Measurements from ENCODE around the gene AK9. TPM values are rescaled to one million over a fixed set of nuclear protein-coding genes. Genes with fewer than 3 reads are reported as not detected.
A peak's percentile ranks its signal among the peaks of the same experiment; 100 is the strongest.

Gene AK9
- total RNA-seq, 5 donors from 2014 or later (not counting 1 experiment from before 2014, with no cell fraction given) = 7.9 to 12.6 (median 10.2) TPM

DNA sequence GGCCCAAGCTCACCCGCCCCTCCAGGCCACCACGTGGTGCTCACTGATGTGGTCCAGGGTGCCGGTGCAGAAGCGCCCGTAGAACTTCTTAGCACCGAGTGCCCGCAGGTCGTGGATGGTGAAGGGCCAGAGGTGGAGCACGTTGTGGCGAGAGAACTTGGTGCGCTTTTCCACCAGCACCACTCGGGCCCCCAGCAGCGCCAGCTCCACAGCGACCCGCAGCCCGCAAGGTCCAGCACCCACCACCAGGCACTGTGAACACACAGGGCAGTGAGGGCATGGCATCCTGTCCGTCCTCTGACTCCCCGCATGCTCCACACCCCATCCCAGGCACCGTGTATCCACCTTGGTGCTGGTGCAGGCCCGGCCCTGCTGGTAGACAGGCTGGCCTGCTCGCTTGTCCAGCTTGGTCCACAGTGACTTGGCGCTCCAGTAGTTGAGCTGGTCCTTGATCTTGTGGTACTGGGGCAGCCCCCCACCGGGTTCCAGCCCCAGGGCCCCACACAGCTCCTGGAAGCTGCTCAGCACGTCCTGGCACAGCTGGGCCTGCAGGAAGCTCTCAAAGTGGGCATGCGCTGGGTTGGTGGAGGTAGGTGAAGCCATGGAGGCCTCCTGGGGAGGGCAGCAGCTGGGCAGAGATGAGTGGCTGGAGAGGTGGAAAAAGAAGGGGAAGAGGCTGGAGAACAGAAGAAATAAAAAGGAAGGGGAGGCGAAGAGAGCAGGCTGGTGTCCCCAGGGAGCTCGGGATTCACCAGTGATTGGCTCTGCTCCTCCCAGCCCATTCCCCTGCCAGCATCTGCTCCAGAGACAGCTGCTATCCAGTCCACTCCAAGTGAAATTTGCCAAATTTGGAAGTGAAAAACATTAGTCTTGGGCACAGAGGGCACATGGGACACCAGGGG lies 237.2 kb downstream of the AK9 start:
- H3K27ac ChIP-seq (ENCODE audit: low read length) = peak overlapping the region; percentile 98
- Mint-ChIP-seq H3K4me3 (peak overlapping the region; percentile 95 to 98 (median 97)), H3K4me1 (peaks cover 65 to 76% (median 66%) of the 10 kb centered on the region in 3 donors), H3K27ac (peak overlapping the region; percentile 94 to 95), H3K36me3 (peaks cover 12% of the 10 kb centered on the region), H3K27me3 (no peaks in the 10 kb centered on the region), H3K9me3 (no peaks in the 10 kb centered on the region)
- WGBS (ENCODE audit: insufficient coverage) = 86% methylated on average over 21 of the region's 27 CpGs
- no peak for ATAC-seq (replicated peaks in 1 of 4)
- H3K36me3 ChIP-seq (ENCODE audit: control insufficient read depth in 2 of 2, extremely low read depth in 1 of 2, insufficient read depth in 1 of 2, low read length in 1 of 2) = peaks cover 0 to 26% of the 10 kb centered on the region in 2 donors
- peaks cover 24 to 83% of the 10 kb centered on the region in 2 experiments for H3K4me1 ChIP-seq (ENCODE audit: control insufficient read depth in 1 of 2, extremely low read depth in 1 of 2, insufficient read depth in 2 of 2, low read length in 2 of 2)
- H3K27me3 ChIP-seq (replicated peaks in 1 of 2; ENCODE audit: control insufficient read depth in 2 of 2, extremely low read depth in 1 of 2, insufficient read depth in 2 of 2, low read length in 1 of 2) = no peaks in the 10 kb centered on the region
- H3K9me3 ChIP-seq = no peaks in the 10 kb centered on the region
- POLR2A ChIA-PET = interaction anchor here (0.7 to 1.9 kb wide), 5 partner anchors 9 to 15 kb away, joined by 3 to 6 read pairs (median 3); partner anchors contain the start of genes PPIL6 (in 1 of the 2) and SMPD2 (in 1 of the 2)
- CTCF ChIA-PET = interaction anchor here (0.5 to 1.4 kb wide), 5 partner anchors 13 to 588 kb away, joined by 3 to 4 read pairs (median 3); partner anchors contain the start of gene SMPD2 (in 1 of the 2)
- peak overlapping the region; percentile 80 to 97 for H3K4me3 ChIP-seq (ENCODE audit: control insufficient read depth in 1 of 2, extremely low read depth in 1 of 2, low read length in 1 of 2)
- DNase-seq = no peak

GRCh38 chr6:109453156-109453555 lies 237.8 kb downstream of the AK9 start:
- H3K9me3 ChIP-seq = no peaks in the 10 kb centered on the region
- H3K4me1 ChIP-seq (ENCODE audit: control insufficient read depth in 1 of 2, extremely low read depth in 1 of 2, insufficient read depth in 2 of 2, low read length in 2 of 2) = peaks cover 18 to 82% of the 10 kb centered on the region in 2 experiments
- Mint-ChIP-seq H3K36me3 (peaks cover 12% of the 10 kb centered on the region), H3K27ac (peak overlapping the region; percentile 57 to 94), H3K9me3 (no peaks in the 10 kb centered on the region), H3K27me3 (no peaks in the 10 kb centered on the region), H3K4me3 (peak overlapping the region in 1 of 3 donors; percentile 98), H3K4me1 (peaks cover 62 to 75% (median 66%) of the 10 kb centered on the region in 3 donors)
- ChIA-PET POLR2A (interaction anchor here (0.9 to 1.9 kb wide), 4 partner anchors 8 to 12 kb away, joined by 3 to 6 read pairs (median 3); partner anchors contain the start of genes PPIL6 (in 1 of the 2) and SMPD2 (in 1 of the 2)), CTCF (interaction anchor here in 1 of 2 donors (1.4 kb wide), 1 partner anchor 70 kb away, joined by 4 read pairs; no protein-coding TSS in a partner anchor)
- H3K4me3 ChIP-seq (ENCODE audit: control insufficient read depth in 1 of 2, extremely low read depth in 1 of 2, low read length in 1 of 2) = no peak overlapping the region
- H3K27me3 ChIP-seq (replicated peaks in 1 of 2; ENCODE audit: control insufficient read depth in 2 of 2, extremely low read depth in 1 of 2, insufficient read depth in 2 of 2, low read length in 1 of 2) = no peaks in the 10 kb centered on the region
- WGBS (ENCODE audit: insufficient coverage) = 100% methylated on average over 2 of the region's 2 CpGs
- ATAC-seq (replicated peaks in 1 of 4) (no peak), DNase-seq (no peak)
- no peak overlapping the region for H3K27ac ChIP-seq (ENCODE audit: low read length)
- H3K36me3 ChIP-seq (ENCODE audit: control insufficient read depth in 2 of 2, extremely low read depth in 1 of 2, insufficient read depth in 1 of 2, low read length in 1 of 2) = peaks cover 0 to 32% of the 10 kb centered on the region in 2 donors

DNA sequence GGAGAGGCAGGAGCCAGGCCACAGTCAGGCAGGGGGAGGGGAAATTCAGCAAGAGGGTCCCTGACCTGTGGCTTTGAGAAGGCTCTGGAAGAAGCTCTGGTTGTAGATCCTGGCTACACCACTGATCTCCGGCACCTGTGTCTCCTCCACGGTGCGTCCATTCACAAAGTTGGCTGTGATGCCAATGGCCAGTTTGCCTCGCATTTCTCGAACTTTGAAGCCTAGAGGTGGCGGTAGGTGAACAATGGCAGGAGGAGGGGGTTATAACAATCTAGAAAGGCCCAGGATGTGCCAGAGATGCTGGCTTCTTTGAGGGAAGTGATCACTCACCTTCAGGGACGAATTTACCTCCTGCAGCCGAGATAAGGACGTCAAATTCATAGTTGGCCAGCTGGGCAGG lies 238.8 kb downstream of the AK9 start:
- DNase-seq = no peak
- Histone ChIP-seq H3K4me3 (ENCODE audit: control insufficient read depth in 1 of 2, extremely low read depth in 1 of 2, low read length in 1 of 2) (no peak overlapping the region), H3K27me3 (replicated peaks in 1 of 2; ENCODE audit: control insufficient read depth in 2 of 2, extremely low read depth in 1 of 2, insufficient read depth in 2 of 2, low read length in 1 of 2) (no peaks in the 10 kb centered on the region), H3K36me3 (ENCODE audit: control insufficient read depth in 2 of 2, extremely low read depth in 1 of 2, insufficient read depth in 1 of 2, low read length in 1 of 2) (peaks cover 0 to 34% of the 10 kb centered on the region in 2 donors), H3K4me1 (ENCODE audit: control insufficient read depth in 1 of 2, extremely low read depth in 1 of 2, insufficient read depth in 2 of 2, low read length in 2 of 2) (peaks cover 16 to 77% of the 10 kb centered on the region in 2 experiments), H3K27ac (ENCODE audit: low read length) (no peak overlapping the region), H3K9me3 (no peaks in the 10 kb centered on the region)
- H3K27ac Mint-ChIP-seq = peak overlapping the region; percentile 57 to 65
- WGBS (ENCODE audit: insufficient coverage) = 100% methylated on average over 5 of the region's 9 CpGs
- ChIA-PET CTCF (no interaction called here), POLR2A (interaction anchor here in 1 of 2 donors (0.5 kb wide), 1 partner anchor 582 kb away, joined by 3 read pairs; no protein-coding TSS in a partner anchor)
- H3K36me3 Mint-ChIP-seq = peaks cover 12% of the 10 kb centered on the region
- H3K4me1 Mint-ChIP-seq = peaks cover 55 to 68% (median 59%) of the 10 kb centered on the region in 3 donors
- no peak for ATAC-seq (replicated peaks in 1 of 4)
- H3K9me3 Mint-ChIP-seq = no peaks in the 10 kb centered on the region
- peak overlapping the region in 1 of 3 donors; percentile 37 for H3K4me3 Mint-ChIP-seq
- H3K27me3 Mint-ChIP-seq = no peaks in the 10 kb centered on the region

GRCh38 chr6:109451376-109451775 lies 239.6 kb downstream of the AK9 start:
- H3K9me3 ChIP-seq = no peaks in the 10 kb centered on the region

GRCh38 chr6:109450801-109451200 lies 240.2 kb downstream of the AK9 start:
- Histone ChIP-seq H3K36me3 (ENCODE audit: control insufficient read depth in 2 of 2, extremely low read depth in 1 of 2, insufficient read depth in 1 of 2, low read length in 1 of 2) (peaks cover 0 to 42% of the 10 kb centered on the region in 2 donors), H3K27ac (ENCODE audit: low read length) (no peak overlapping the region), H3K4me1 (ENCODE audit: control insufficient read depth in 1 of 2, extremely low read depth in 1 of 2, insufficient read depth in 2 of 2, low read length in 2 of 2) (peaks cover 13 to 63% of the 10 kb centered on the region in 2 experiments), H3K27me3 (replicated peaks in 1 of 2; ENCODE audit: control insufficient read depth in 2 of 2, extremely low read depth in 1 of 2, insufficient read depth in 2 of 2, low read length in 1 of 2) (no peaks in the 10 kb centered on the region), H3K4me3 (ENCODE audit: control insufficient read depth in 1 of 2, extremely low read depth in 1 of 2, low read length in 1 of 2) (no peak overlapping the region), H3K9me3 (no peaks in the 10 kb centered on the region)
- Mint-ChIP-seq H3K4me3 (peak overlapping the region in 1 of 3 donors; percentile 4), H3K36me3 (peaks cover 17% of the 10 kb centered on the region), H3K27ac (peak overlapping the region; percentile 10 to 78), H3K27me3 (no peaks in the 10 kb centered on the region), H3K9me3 (no peaks in the 10 kb centered on the region), H3K4me1 (peaks cover 44 to 60% (median 55%) of the 10 kb centered on the region in 3 donors)
- ATAC-seq (replicated peaks in 1 of 4) = no peak
- no CpG with 5 or more reads among the region's 3 CpGs for WGBS (ENCODE audit: insufficient coverage)
- CTCF ChIA-PET = interaction anchor here in 1 of 2 donors (1.4 kb wide), 1 partner anchor 263 kb away, joined by 3 read pairs; no protein-coding TSS in a partner anchor
- POLR2A ChIA-PET = interaction anchor here (0.6 to 1.5 kb wide), 3 partner anchors 10 to 78 kb away, joined by 5 to 17 read pairs (median 16); partner anchors contain the start of genes PPIL6 (in 1 of the 2) and SMPD2 (in 1 of the 2)
- DNase-seq = no peak

More at GRCh38 chr6:109451376-109451775, 239.6 kb downstream of the AK9 start:
- H3K27me3 ChIP-seq (replicated peaks in 1 of 2; ENCODE audit: control insufficient read depth in 2 of 2, extremely low read depth in 1 of 2, insufficient read depth in 2 of 2, low read length in 1 of 2) = no peaks in the 10 kb centered on the region
- H3K27ac ChIP-seq (ENCODE audit: low read length) = no peak overlapping the region
- 100% methylated on average over 6 of the region's 7 CpGs for WGBS (ENCODE audit: insufficient coverage)
- peaks cover 16% of the 10 kb centered on the region for H3K36me3 Mint-ChIP-seq
- POLR2A ChIA-PET = interaction anchor here in 1 of 2 donors (0.7 kb wide), 1 partner anchor 77 kb away, joined by 5 read pairs; no protein-coding TSS in a partner anchor
- ATAC-seq (replicated peaks in 1 of 4) (no peak), DNase-seq (no peak)
- no peak overlapping the region for H3K4me3 ChIP-seq (ENCODE audit: control insufficient read depth in 1 of 2, extremely low read depth in 1 of 2, low read length in 1 of 2)
- peaks cover 46 to 62% (median 55%) of the 10 kb centered on the region in 3 donors for H3K4me1 Mint-ChIP-seq
- CTCF ChIA-PET = no interaction called here
- no peaks in the 10 kb centered on the region for H3K9me3 Mint-ChIP-seq
- peaks cover 0 to 37% of the 10 kb centered on the region in 2 donors for H3K36me3 ChIP-seq (ENCODE audit: control insufficient read depth in 2 of 2, extremely low read depth in 1 of 2, insufficient read depth in 1 of 2, low read length in 1 of 2)
- H3K4me1 ChIP-seq (ENCODE audit: control insufficient read depth in 1 of 2, extremely low read depth in 1 of 2, insufficient read depth in 2 of 2, low read length in 2 of 2) = peaks cover 14 to 69% of the 10 kb centered on the region in 2 experiments
- peak overlapping the region in 1 of 2 donors; percentile 65 for H3K27ac Mint-ChIP-seq
- peak overlapping the region in 1 of 3 donors; percentile 4 for H3K4me3 Mint-ChIP-seq
- no peaks in the 10 kb centered on the region for H3K27me3 Mint-ChIP-seq
